OCI-LY1 (cell line): ENCODE measurements around the gene CYP2A13.

Experiments used
- H2AFZ ChIP-seq: fragments of 200-600 bp; sonication (generic), shearing (Covaris generic); 2 replicates; pipeline ENCODE4 v1.6.0; 2014; ENCODE audit warnings: antibody characterized with exemption, mild to moderate bottlenecking, low read length
- H3F3A ChIP-seq: fragments of 200-600 bp; sonication (generic), shearing (Covaris generic); 2 replicates; pipeline ENCODE4 v1.6.0; 2014; ENCODE audit warnings: mild to moderate bottlenecking, antibody characterized with exemption, low read length, moderate library complexity; ENCODE audit not compliant: insufficient read depth
- H3K27ac ChIP-seq: fragments of 200-600 bp; sonication (generic); 2 replicates; pipeline ENCODE4 v1.5.1; 2014; ENCODE audit warnings: low read length, mixed run types, mild to moderate bottlenecking, low read depth; ENCODE audit not compliant: poor library complexity, severe bottlenecking
- H3K27me3 ChIP-seq: fragments of 200-600 bp; sonication (generic); 2 replicates; pipeline ENCODE4 v1.6.0; 2014; ENCODE audit warnings: antibody characterized with exemption, mild to moderate bottlenecking, low read length, moderate library complexity; ENCODE audit not compliant: insufficient read depth
- H3K36me3 ChIP-seq: fragments of 200-600 bp; sonication (generic); 2 replicates; pipeline ENCODE4 v1.6.1; 2014; ENCODE audit warnings: mild to moderate bottlenecking, antibody characterized with exemption, low read length, moderate library complexity, mixed read lengths; ENCODE audit not compliant: insufficient read depth
- H3K4me1 ChIP-seq: fragments of 200-600 bp; sonication (generic); 2 replicates; pipeline ENCODE4 v1.5.1; 2014; ENCODE audit warnings: mild to moderate bottlenecking, low read length, moderate library complexity; ENCODE audit not compliant: insufficient read depth, severe bottlenecking
- H3K4me2 ChIP-seq: fragments of 200-600 bp; sonication (generic), shearing (Covaris generic); 2 replicates; pipeline ENCODE4 v1.6.1; 2014; ENCODE audit warnings: low read length
- H3K4me3 ChIP-seq: fragments of 200-600 bp; sonication (generic); 2 replicates; pipeline ENCODE4 v1.5.1; 2014; ENCODE audit warnings: low read length, low read depth, mild to moderate bottlenecking, mixed read lengths; ENCODE audit not compliant: poor library complexity, severe bottlenecking
- H3K79me2 ChIP-seq: fragments of 200-600 bp; shearing (Covaris generic); 2 replicates; pipeline ENCODE4 v1.6.1; 2016; ENCODE audit warnings: mixed run types, low read length, mixed read lengths; ENCODE audit not compliant: insufficient read depth
- H3K9ac ChIP-seq: fragments of 200-600 bp; sonication (generic), shearing (Covaris generic); 2 replicates; pipeline ENCODE4 v1.6.1; 2014; ENCODE audit warnings: mild to moderate bottlenecking, low read length, mixed read lengths
- H3K9me2 ChIP-seq: fragments of 200-600 bp; sonication (generic), shearing (Covaris generic); 2 replicates; pipeline ENCODE4 v1.6.1; 2014; ENCODE audit warnings: low read depth, mild to moderate bottlenecking, low read length, mixed read lengths
- H3K9me3 ChIP-seq: fragments of 200-600 bp; shearing (Covaris generic); 2 replicates; pipeline ENCODE4 v1.6.1; 2014; ENCODE audit warnings: low read length, mixed read lengths
- H4K20me1 ChIP-seq: fragments of 200-600 bp; sonication (generic), shearing (Covaris generic); 2 replicates; pipeline ENCODE4 v1.6.0; 2016; ENCODE audit warnings: mild to moderate bottlenecking, low read length; ENCODE audit not compliant: insufficient read depth
- CTCF ChIP-seq: fragments of 200-600 bp; sonication (generic), shearing (Covaris generic); IDR thresholded peaks from 2 replicates; pipeline ENCODE4 v1.5.1; 2017; ENCODE audit warnings: mild to moderate bottlenecking, antibody characterized with exemption, low read length, moderate library complexity, mixed read lengths
- EZH2 ChIP-seq: fragments of 200-600 bp; sonication (generic), shearing (Covaris generic); IDR thresholded peaks from 2 replicates; pipeline ENCODE4 v1.8.0; 2017; ENCODE audit warnings: borderline replicate concordance, mixed run types, mild to moderate bottlenecking, antibody characterized with exemption, low read length, moderate library complexity, mixed read lengths

The CYP2A13 gene

GRCh38 chr19:41106177-41106576, 17.9 kb downstream of the CYP2A13 start:
- Histone ChIP-seq H4K20me1 (no peaks in the 10 kb centered on the region), H3K36me3 (no peaks in the 10 kb centered on the region), H3K9me3 (no peaks in the 10 kb centered on the region), H3K4me2 (no peak overlapping the region), H3K79me2 (no peaks in the 10 kb centered on the region), H3K9me2 (no peaks in the 10 kb centered on the region), H3F3A (no peaks in the 10 kb centered on the region), H3K4me1 (no peaks in the 10 kb centered on the region), H3K27ac (no peak overlapping the region), H3K4me3 (no peak overlapping the region), H3K9ac (no peak overlapping the region), H3K27me3 (no peaks in the 10 kb centered on the region), H2AFZ (no peak overlapping the region)
- no peak for TF ChIP-seq EZH2
- TF ChIP-seq CTCF, result no peak

- H3K9me3 ChIP-seq, result no peaks in the 10 kb centered on the region
- no peaks in the 10 kb centered on the region; the same call in 1 of the 2 replicates for H3K27me3 ChIP-seq
- no peak overlapping the region for H3K4me2 ChIP-seq
- no peak overlapping the region for H3K4me3 ChIP-seq
- no peak overlapping the region for H3K9ac ChIP-seq
- no peaks in the 10 kb centered on the region for H3K9me2 ChIP-seq
- no peaks in the 10 kb centered on the region for H3K36me3 ChIP-seq
- TF ChIP-seq EZH2, result no peak
- no peak for TF ChIP-seq CTCF
- no peaks in the 10 kb centered on the region for H4K20me1 ChIP-seq
- H3F3A ChIP-seq, result no peaks in the 10 kb centered on the region
- no peak overlapping the region for H3K27ac ChIP-seq
- no peaks in the 10 kb centered on the region for H3K4me1 ChIP-seq
- no peak overlapping the region for H2AFZ ChIP-seq
- H3K79me2 ChIP-seq, result no peaks in the 10 kb centered on the region
These were observed 23.0 kb downstream of the CYP2A13 start for GRCh38 chr19:41111296-41111695.

- H3K9me3 ChIP-seq, result no peaks in the 10 kb centered on the region
- H3K36me3 ChIP-seq, result no peaks in the 10 kb centered on the region
- no peaks in the 10 kb centered on the region for H3K79me2 ChIP-seq
- H2AFZ ChIP-seq, result no peak overlapping the region
- no peaks in the 10 kb centered on the region for H3K9me2 ChIP-seq
- no peak overlapping the region for H3K4me3 ChIP-seq
- H3K4me2 ChIP-seq, result no peak overlapping the region
- no peak overlapping the region for H3K9ac ChIP-seq
- TF ChIP-seq EZH2 (no peak), CTCF (no peak)
- no peaks in the 10 kb centered on the region for H3K4me1 ChIP-seq
- no peaks in the 10 kb centered on the region for H4K20me1 ChIP-seq
- no peak overlapping the region for H3K27ac ChIP-seq
- H3K27me3 ChIP-seq, result no peaks in the 10 kb centered on the region; the same call in 1 of the 2 replicates
- no peaks in the 10 kb centered on the region for H3F3A ChIP-seq
These were observed 23.6 kb downstream of the CYP2A13 start for GRCh38 chr19:41111750-41112295.
